Measurements from ENCODE around the gene FLT3LG. TPM values are rescaled to one million over a fixed set of nuclear protein-coding genes. Genes with fewer than 3 reads are reported as not detected.

FLT3LG gene
- total and polyA plus RNA-seq, 2 of the 8 experiments (the other 6 are each of a cell fraction or from before 2014, with no cell fraction given), result 1.6 to 3.2 TPM

DNA sequence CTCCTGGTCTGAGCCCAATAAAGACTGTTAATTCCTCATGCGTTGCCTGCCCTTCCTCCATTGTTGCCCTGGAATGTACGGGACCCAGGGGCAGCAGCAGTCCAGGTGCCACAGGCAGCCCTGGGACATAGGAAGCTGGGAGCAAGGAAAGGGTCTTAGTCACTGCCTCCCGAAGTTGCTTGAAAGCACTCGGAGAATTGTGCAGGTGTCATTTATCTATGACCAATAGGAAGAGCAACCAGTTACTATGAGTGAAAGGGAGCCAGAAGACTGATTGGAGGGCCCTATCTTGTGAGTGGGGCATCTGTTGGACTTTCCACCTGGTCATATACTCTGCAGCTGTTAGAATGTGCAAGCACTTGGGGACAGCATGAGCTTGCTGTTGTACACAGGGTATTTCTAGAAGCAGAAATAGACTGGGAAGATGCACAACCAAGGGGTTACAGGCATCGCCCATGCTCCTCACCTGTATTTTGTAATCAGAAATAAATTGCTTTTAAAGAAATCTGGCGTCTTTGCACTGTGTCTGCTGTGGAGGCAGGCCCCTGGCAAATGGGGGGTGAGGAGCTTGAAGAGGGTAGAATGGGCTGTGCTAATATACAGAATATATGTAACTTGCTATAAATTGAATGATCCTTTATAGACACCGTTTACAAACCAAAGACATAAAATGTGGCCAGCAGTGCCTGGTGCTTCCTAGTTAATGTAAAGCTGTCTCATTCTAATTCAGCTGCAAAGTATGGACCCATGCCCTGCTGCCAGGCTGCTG, 18.0 kb downstream of the FLT3LG start (continued):
- TF ChIP-seq, protein P1, sequence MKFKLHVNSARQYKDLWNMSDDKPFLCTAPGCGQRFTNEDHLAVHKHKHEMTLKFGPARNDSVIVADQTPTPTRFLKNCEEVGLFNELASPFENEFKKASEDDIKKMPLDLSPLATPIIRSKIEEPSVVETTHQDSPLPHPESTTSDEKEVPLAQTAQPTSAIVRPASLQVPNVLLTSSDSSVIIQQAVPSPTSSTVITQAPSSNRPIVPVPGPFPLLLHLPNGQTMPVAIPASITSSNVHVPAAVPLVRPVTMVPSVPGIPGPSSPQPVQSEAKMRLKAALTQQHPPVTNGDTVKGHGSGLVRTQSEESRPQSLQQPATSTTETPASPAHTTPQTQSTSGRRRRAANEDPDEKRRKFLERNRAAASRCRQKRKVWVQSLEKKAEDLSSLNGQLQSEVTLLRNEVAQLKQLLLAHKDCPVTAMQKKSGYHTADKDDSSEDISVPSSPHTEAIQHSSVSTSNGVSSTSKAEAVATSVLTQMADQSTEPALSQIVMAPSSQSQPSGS (IDR thresholded peaks at IDR 0.05; ENCODE audit: low read length), result no peak; the same call in 1 of the 2 replicates
- TF ChIP-seq CREB1 (IDR thresholded peaks at IDR 0.05) (no peak), GTF2F1 (IDR thresholded peaks at IDR 0.05; ENCODE audit: borderline replicate concordance, low read depth, low read length) (no peak), POLR2AphosphoS5 (IDR thresholded peaks at IDR 0.05; ENCODE audit: low read depth, low read length) (peak; percentile 69; the same call in 1 of the 2 replicates), BRCA1 (IDR thresholded peaks at IDR 0.05; ENCODE audit: low read depth, low read length) (no peak), PHF8 (conservative IDR thresholded peaks at IDR 0.05; ENCODE audit: low read depth, low read length) (no peak), EP300 (IDR thresholded peaks at IDR 0.05; ENCODE audit: borderline replicate concordance in 1 of 2, low read depth in 2 of 2, low read length in 2 of 2) (no peak), SP2 (IDR thresholded peaks at IDR 0.05; ENCODE audit: low read length) (no peak), SIN3A (conservative IDR thresholded peaks at IDR 0.05 in 1 of 2, IDR thresholded peaks at IDR 0.05 in 1 of 2; ENCODE audit: low read depth in 1 of 2, low read length in 2 of 2) (no peak; a peak in 1 of 4 replicates), CHD1 (IDR thresholded peaks at IDR 0.05; ENCODE audit: low read depth, low read length) (no peak), RNF2 (IDR thresholded peaks at IDR 0.05; ENCODE audit: borderline replicate concordance, low read depth, low read length, missing control alignments, poor library complexity, severe bottlenecking) (no peak), CBX5 (IDR thresholded peaks at IDR 0.05; ENCODE audit: low read depth, low read length) (no peak), CTBP2 (IDR thresholded peaks at IDR 0.05; ENCODE audit: borderline replicate concordance, insufficient read depth, insufficient read length, low read length) (no peak), RXRA (IDR thresholded peaks at IDR 0.05; ENCODE audit: insufficient read depth, low read depth, low read length) (no peak), HDAC6 (IDR thresholded peaks at IDR 0.05; ENCODE audit: low read depth, low read length) (no peak), KDM4A (IDR thresholded peaks at IDR 0.05; ENCODE audit: low read depth, low read length, severe bottlenecking) (no peak), POLR2A (IDR thresholded peaks at IDR 0.05; ENCODE audit: control extremely low read depth in 1 of 2, low read depth in 2 of 2, low read length in 2 of 2) (peak in 1 of 2 experiments; percentile 14; a peak in 2 of 3 replicates), SIX5 (IDR thresholded peaks at IDR 0.05; ENCODE audit: low read depth, low read length) (no peak), RAD21 (IDR thresholded peaks at IDR 0.05 in 1 of 2, conservative IDR thresholded peaks at IDR 0.05 in 1 of 2; ENCODE audit: low read depth in 2 of 2, low read length in 2 of 2) (no peak), FOSL1 (IDR thresholded peaks at IDR 0.05; ENCODE audit: insufficient read depth, low read depth, low read length) (no peak), TCF12 (IDR thresholded peaks at IDR 0.05; ENCODE audit: low read depth, low read length) (no peak), SP4 (IDR thresholded peaks at IDR 0.05; ENCODE audit: low read length) (no peak)

Data from H1 (cell line).